SU-DHL-6 (cell line): Measurements from ENCODE around the gene TMEM242.

Experiments used
- H2AFZ ChIP-seq: fragments of 200-600 bp; sonication (generic); 2 replicates; pipeline ENCODE4 v1.6.1; 2014; ENCODE audit warnings: low read depth, mild to moderate bottlenecking, moderate library complexity, mixed read lengths, antibody characterized with exemption, low read length; ENCODE audit not compliant: severe bottlenecking
- H3F3A ChIP-seq: fragments of 200-600 bp; shearing (Covaris generic); 2 replicates; pipeline ENCODE4 v1.6.0; 2016; ENCODE audit warnings: antibody characterized with exemption, mild to moderate bottlenecking; ENCODE audit not compliant: insufficient read depth
- H3K27ac ChIP-seq: fragments of 200-600 bp; sonication (generic); 2 replicates; pipeline ENCODE4 v1.5.1; 2016; ENCODE audit warnings: low read depth, mild to moderate bottlenecking, low read length, moderate library complexity, mixed read lengths
- H3K27me3 ChIP-seq: fragments of 200-600 bp; sonication (generic), shearing (Covaris generic); 2 replicates; pipeline ENCODE4 v1.6.0; 2014; ENCODE audit warnings: mild to moderate bottlenecking, low read length
- H3K36me3 ChIP-seq: fragments of 200-600 bp; sonication (generic); 2 replicates; pipeline ENCODE4 v1.6.1; 2014; ENCODE audit warnings: mild to moderate bottlenecking, low read length, mixed read lengths
- H3K4me2 ChIP-seq: fragments of 300-600, 200-600 bp; shearing (Covaris generic), sonication (generic); 2 replicates; pipeline ENCODE4 v1.6.0; 2014; ENCODE audit warnings: low read length, low read depth, mild to moderate bottlenecking; ENCODE audit not compliant: poor library complexity, severe bottlenecking
- H3K4me3 ChIP-seq: fragments of 200-600 bp; sonication (generic); 2 replicates; pipeline ENCODE4 v1.5.1; 2014; ENCODE audit warnings: antibody characterized with exemption, low read length, mild to moderate bottlenecking, mixed read lengths; ENCODE audit not compliant: insufficient read depth, poor library complexity, severe bottlenecking
- H3K79me2 ChIP-seq: fragments of 200-600 bp; sonication (generic); 2 replicates; pipeline ENCODE4 v1.6.1; 2014; ENCODE audit warnings: mild to moderate bottlenecking, low read length, moderate library complexity; ENCODE audit not compliant: insufficient read depth
- H3K9ac ChIP-seq: fragments of 200-600 bp; sonication (generic); 2 replicates; pipeline ENCODE4 v1.7.0; 2014; ENCODE audit warnings: mild to moderate bottlenecking, low read length
- H3K9me2 ChIP-seq: fragments of 200-600 bp; sonication (generic); replicated peaks from 2 replicates; pipeline ENCODE4 v1.6.1; 2014; ENCODE audit warnings: low read length; ENCODE audit not compliant: insufficient read depth
- H3K9me3 ChIP-seq: fragments of 200-600 bp; sonication (generic); 2 replicates; pipeline ENCODE4 v1.6.1; 2014; ENCODE audit warnings: low read length, mixed read lengths; ENCODE audit not compliant: insufficient read depth
- H4K20me1 ChIP-seq: fragments of 200-600 bp; sonication (generic); 2 replicates; pipeline ENCODE4 v1.6.1; 2014; ENCODE audit warnings: low read depth, mild to moderate bottlenecking, antibody characterized with exemption, low read length, moderate library complexity, mixed read lengths
- EZH2phosphoT487 ChIP-seq: fragments of 200-600 bp; sonication (generic), shearing (Covaris generic); conservative IDR thresholded peaks from 2 replicates; pipeline ENCODE4 v1.6.1; 2018; ENCODE audit warnings: mild to moderate bottlenecking, antibody characterized with exemption, low read length, moderate library complexity, mixed read lengths
- TF ChIP-seq, protein P1 (sequence below): fragments of 200-600 bp; sonication (generic); IDR thresholded peaks from one replicate; pipeline ENCODE4 v1.5.1; 2017; ENCODE audit warnings: antibody characterized with exemption, mild to moderate bottlenecking, low read length, moderate library complexity; ENCODE audit not compliant: insufficient read depth, poor library complexity, severe bottlenecking

The TMEM242 gene

GRCh38 chr6:157332813-157333212 is 9.5 kb upstream of the TMEM242 start:
- TF ChIP-seq, protein P1, sequence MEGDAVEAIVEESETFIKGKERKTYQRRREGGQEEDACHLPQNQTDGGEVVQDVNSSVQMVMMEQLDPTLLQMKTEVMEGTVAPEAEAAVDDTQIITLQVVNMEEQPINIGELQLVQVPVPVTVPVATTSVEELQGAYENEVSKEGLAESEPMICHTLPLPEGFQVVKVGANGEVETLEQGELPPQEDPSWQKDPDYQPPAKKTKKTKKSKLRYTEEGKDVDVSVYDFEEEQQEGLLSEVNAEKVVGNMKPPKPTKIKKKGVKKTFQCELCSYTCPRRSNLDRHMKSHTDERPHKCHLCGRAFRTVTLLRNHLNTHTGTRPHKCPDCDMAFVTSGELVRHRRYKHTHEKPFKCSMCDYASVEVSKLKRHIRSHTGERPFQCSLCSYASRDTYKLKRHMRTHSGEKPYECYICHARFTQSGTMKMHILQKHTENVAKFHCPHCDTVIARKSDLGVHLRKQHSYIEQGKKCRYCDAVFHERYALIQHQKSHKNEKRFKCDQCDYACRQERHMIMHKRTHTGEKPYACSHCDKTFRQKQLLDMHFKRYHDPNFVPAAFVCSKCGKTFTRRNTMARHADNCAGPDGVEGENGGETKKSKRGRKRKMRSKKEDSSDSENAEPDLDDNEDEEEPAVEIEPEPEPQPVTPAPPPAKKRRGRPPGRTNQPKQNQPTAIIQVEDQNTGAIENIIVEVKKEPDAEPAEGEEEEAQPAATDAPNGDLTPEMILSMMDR = no peak
- no peak for TF ChIP-seq EZH2phosphoT487
- Histone ChIP-seq H3F3A (no peaks in the 10 kb centered on the region), H2AFZ (no peak overlapping the region), H3K27me3 (no peaks in the 10 kb centered on the region), H3K27ac (no peak overlapping the region), H3K79me2 (no peaks in the 10 kb centered on the region), H3K4me2 (no peak overlapping the region), H4K20me1 (no peaks in the 10 kb centered on the region), H3K4me3 (no peak overlapping the region), H3K9me3 (no peaks in the 10 kb centered on the region), H3K9ac (no peak overlapping the region), H3K36me3 (no peaks in the 10 kb centered on the region), H3K9me2 (no peaks in the 10 kb centered on the region)

- H3K36me3 ChIP-seq = no peaks in the 10 kb centered on the region
- H3K9ac ChIP-seq = no peak overlapping the region
- no peak overlapping the region for H3K4me2 ChIP-seq
- H3F3A ChIP-seq = no peaks in the 10 kb centered on the region
- H3K79me2 ChIP-seq = no peaks in the 10 kb centered on the region
- no peak overlapping the region for H2AFZ ChIP-seq
- no peak for TF ChIP-seq EZH2phosphoT487
- TF ChIP-seq, protein P1 = no peak
- no peak overlapping the region for H3K4me3 ChIP-seq
- H3K9me3 ChIP-seq = no peaks in the 10 kb centered on the region
- H3K9me2 ChIP-seq = no peaks in the 10 kb centered on the region
- no peaks in the 10 kb centered on the region for H3K27me3 ChIP-seq
- H3K27ac ChIP-seq = no peak overlapping the region
- no peaks in the 10 kb centered on the region for H4K20me1 ChIP-seq
These were observed 7.5 kb upstream of the TMEM242 start for GRCh38 chr6:157330831-157331230.

GRCh38 chr6:157329829-157330228 is 6.5 kb upstream of the TMEM242 start:
- Histone ChIP-seq H3K36me3 (no peaks in the 10 kb centered on the region), H3K4me2 (no peak overlapping the region), H3K4me3 (no peak overlapping the region), H3K9me3 (no peaks in the 10 kb centered on the region), H3K27me3 (no peaks in the 10 kb centered on the region), H3F3A (no peaks in the 10 kb centered on the region), H3K27ac (no peak overlapping the region), H2AFZ (no peak overlapping the region), H3K9me2 (no peaks in the 10 kb centered on the region), H3K9ac (no peak overlapping the region), H4K20me1 (no peaks in the 10 kb centered on the region), H3K79me2 (no peaks in the 10 kb centered on the region)
- no peak for TF ChIP-seq EZH2phosphoT487
- TF ChIP-seq, protein P1 = no peak
